ENCODE results near the gene ENO2.

DNA sequence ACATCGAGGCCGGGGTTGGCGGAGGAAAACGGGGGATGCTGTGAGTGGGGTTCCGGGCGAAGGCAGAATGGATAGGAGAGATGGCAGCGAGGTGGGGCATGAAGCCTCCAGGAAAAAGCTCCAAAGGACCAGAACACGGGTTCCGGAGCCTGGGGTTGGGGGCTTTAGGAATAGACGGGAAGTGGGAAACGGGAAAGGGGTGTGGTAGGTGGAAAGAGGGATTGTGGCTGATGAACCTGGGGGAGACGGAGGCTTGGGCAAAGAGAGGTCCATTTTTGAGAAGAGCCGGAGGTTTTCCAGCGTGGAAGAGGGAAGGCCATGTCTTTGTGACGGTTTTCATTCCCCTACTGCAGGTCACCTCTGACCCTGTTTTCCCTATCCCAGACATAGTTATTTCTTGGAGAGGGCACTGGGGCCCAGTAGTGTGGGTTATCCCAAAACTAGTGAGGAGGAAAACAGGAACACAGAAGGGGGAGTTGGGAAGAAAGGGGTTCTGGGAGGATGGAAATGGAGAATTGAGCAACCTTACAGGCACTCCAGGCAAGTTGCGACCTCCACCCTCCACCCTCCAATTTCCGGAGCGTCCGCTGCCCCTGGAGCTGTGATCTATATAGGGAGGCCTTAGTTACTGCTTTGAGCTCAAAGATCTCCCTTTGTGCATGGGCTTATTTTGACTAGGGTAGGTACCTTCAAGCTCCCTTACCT is 14.5 kb downstream of the ENO2 start:
- TF ChIP-seq, protein P1, sequence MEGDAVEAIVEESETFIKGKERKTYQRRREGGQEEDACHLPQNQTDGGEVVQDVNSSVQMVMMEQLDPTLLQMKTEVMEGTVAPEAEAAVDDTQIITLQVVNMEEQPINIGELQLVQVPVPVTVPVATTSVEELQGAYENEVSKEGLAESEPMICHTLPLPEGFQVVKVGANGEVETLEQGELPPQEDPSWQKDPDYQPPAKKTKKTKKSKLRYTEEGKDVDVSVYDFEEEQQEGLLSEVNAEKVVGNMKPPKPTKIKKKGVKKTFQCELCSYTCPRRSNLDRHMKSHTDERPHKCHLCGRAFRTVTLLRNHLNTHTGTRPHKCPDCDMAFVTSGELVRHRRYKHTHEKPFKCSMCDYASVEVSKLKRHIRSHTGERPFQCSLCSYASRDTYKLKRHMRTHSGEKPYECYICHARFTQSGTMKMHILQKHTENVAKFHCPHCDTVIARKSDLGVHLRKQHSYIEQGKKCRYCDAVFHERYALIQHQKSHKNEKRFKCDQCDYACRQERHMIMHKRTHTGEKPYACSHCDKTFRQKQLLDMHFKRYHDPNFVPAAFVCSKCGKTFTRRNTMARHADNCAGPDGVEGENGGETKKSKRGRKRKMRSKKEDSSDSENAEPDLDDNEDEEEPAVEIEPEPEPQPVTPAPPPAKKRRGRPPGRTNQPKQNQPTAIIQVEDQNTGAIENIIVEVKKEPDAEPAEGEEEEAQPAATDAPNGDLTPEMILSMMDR (conservative IDR thresholded peaks at IDR 0.05; ENCODE audit: low read depth, low read length): no peak
- no peak for TF ChIP-seq EZH2 (IDR thresholded peaks at IDR 0.05; ENCODE audit: borderline replicate concordance, low read depth, low read length, poor library complexity, severe bottlenecking)

All from A673 (cell line).